Sigmoid colon (tissue), 7 donors: Measurements from ENCODE around the gene POMT1. TPM values are rescaled to one million over a fixed set of nuclear protein-coding genes. Genes with fewer than 3 reads are reported as not detected.

Experiments used
- DNase-seq: peaks from one replicate; pipeline ENCODE4 v3.0.0-alpha.2; 2019
- H3K27ac ChIP-seq, 4 donors: fragments of 200-600 bp; sonication (generic); one replicate each; pipeline ENCODE4 v1.5.1; 2016 to 2019; ENCODE audit warnings: mild to moderate bottlenecking in 1 of 4
- H3K27me3 ChIP-seq, 3 donors: fragments of 200-600 bp; sonication (generic); one replicate each; pipeline ENCODE4 v1.5.1; 2019; ENCODE audit warnings: mild to moderate bottlenecking in 1 of 3
- H3K36me3 ChIP-seq, 4 donors: fragments of 200-600 bp; sonication (generic); one replicate each; pipeline ENCODE4 v1.5.1; 2016 to 2019
- H3K4me1 ChIP-seq, 4 donors: fragments of 200-600 bp; sonication (generic); one replicate each; pipeline ENCODE4 v1.5.1; 2017 to 2019
- H3K4me3 ChIP-seq, 4 donors: fragments of 200-600 bp; sonication (generic); one replicate each; pipeline ENCODE4 v1.5.1; 2017 to 2019; ENCODE audit warnings: mild to moderate bottlenecking in 2 of 4, moderate library complexity in 1 of 4
- H3K9me3 ChIP-seq, 4 donors: fragments of 200-600 bp in 3 of 4; sonication (generic) in 3 of 4; one replicate each; pipeline versions ENCODE4 v1.5.1 to v1.6.1; 2013 to 2019
- EP300 ChIP-seq, 4 donors: sonication (generic); formaldehyde crosslinking; IDR thresholded peaks; one replicate each; pipeline ENCODE4 v1.6.1; 2017; ENCODE audit warnings: antibody characterized with exemption in 4 of 4
- POLR2A ChIP-seq, 2 donors: fragments of 450-650 bp; IDR thresholded peaks; one replicate each; pipeline ENCODE4 v1.6.1; 2016; ENCODE audit warnings: antibody characterized with exemption in 2 of 2, mild to moderate bottlenecking in 2 of 2, moderate library complexity in 2 of 2
- POLR2AphosphoS5 ChIP-seq, 4 donors: sonication (generic); formaldehyde crosslinking; IDR thresholded peaks; one replicate each; pipeline ENCODE4 v1.6.1; 2017; ENCODE audit warnings: antibody characterized with exemption in 4 of 4
- WGBS, 2 donors: extraction: QIAGEN DNeasy Blood & Tissue Kit; methylation state at CpG; one replicate each; pipeline ENCODE4 v1.1.7; 2013; 5-methylcytosine and 5-hydroxymethylcytosine counted together
- intact Hi-C: fragments of 100-400 bp; cut with DNase I; formaldehyde crosslinking; loops from one replicate; pipeline ENCODE4 v1.15.1; 2023
- polyA plus RNA-seq, 3 donors: library from polyadenylated mRNA; stranded (reverse); fragments of 200-250 nt; gene quantifications; one replicate each; pipeline ENCODE4 v1.2.3, GENCODE V29; 2013
- total RNA-seq, 4 donors: library from RNA; depleted of rRNA; stranded (reverse); fragments of >200 nt; gene quantifications; one replicate each; pipeline ENCODE4 v1.1.0, GENCODE V29; 2016
- TF ChIP-seq, protein P1 (sequence below), 4 experiments: fragments of 450-650 bp in 3 of 4; fragments of 200-600 bp in 1 of 4; IDR thresholded peaks; one replicate each; pipeline ENCODE4 v1.5.1; 2016 to 2019; ENCODE audit warnings: antibody characterized with exemption in 4 of 4, mild to moderate bottlenecking in 3 of 4, moderate library complexity in 2 of 4
- donor health status: healthy with polysubstance abuse.
- donor health status: Bipolar disorder and iron deficiency.
- donor health status: healthy.

POMT1 gene
- total and polyA plus RNA-seq, 7 donors: 3.6 to 61.2 (median 21.9) TPM

DNA sequence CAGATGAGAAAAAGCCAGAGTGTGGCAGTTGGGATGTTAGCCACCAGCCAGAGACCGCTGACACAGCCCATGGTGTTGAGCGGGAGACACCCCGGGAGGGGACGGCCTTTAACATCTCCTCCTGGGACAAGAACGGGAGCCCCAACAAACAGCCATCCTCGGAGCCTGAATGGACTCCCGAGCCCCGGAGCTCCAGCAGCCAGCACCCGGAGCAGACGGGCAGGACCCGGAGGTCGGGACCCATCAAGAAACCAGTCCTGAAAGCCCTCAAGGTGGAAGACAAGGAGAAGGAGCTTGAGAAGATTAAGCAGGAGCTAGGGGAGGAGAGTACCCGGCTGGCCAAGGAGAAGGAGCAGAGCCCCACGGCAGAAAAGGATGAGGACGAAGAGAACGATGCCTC is 28.0 kb upstream of the POMT1 start:
- Histone ChIP-seq H3K27me3 (no peaks in the 10 kb centered on the region), H3K36me3 (peaks cover 58 to 100% (median 86%) of the 10 kb centered on the region in 4 donors)
- intact Hi-C loops: no loop called here

DNA sequence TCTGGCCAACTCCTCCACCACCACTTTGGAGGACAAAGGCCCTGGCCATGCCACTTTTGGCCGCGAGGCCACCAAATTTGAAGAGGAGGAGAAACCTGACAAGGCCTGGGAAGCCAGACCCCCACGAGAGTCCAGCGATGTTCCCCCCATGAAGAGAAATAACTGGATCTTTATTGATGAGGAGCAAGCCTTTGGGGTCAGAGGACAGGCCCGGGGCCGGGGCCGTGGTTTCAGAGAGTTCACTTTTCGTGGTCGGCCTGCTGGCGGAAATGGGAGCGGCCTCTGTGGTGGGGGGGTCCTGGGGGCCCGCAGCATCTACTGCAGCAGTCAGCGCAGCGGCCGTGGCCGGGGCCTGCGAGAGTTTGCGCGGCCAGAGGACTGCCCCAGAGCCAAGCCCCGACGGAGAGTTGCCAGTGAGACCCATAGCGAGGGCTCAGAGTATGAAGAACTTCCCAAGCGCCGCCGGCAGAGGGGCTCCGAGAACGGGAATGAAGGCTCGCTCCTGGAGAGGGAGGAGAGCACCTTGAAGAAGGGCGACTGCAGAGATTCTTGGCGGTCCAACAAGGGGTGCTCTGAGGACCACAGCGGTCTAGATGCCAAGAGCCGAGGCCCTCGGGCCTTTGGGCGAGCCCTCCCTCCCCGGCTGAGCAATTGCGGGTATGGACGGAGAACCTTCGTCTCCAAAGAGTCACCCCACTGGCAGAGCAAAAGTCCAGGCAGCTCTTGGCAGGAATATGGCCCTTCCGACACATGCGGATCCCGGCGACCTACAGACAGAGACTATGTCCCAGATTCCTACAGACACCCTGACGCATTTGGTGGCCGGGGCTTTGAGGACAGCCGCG is 27.4 kb upstream of the POMT1 start:
- DNase-seq: peak; percentile 64
- H3K4me3 ChIP-seq: no peak overlapping the region
- no peaks in the 10 kb centered on the region for H3K9me3 ChIP-seq
- intact Hi-C loops: no loop called here
- H3K27ac ChIP-seq: no peak overlapping the region
- H3K27me3 ChIP-seq: no peaks in the 10 kb centered on the region
- no peaks in the 10 kb centered on the region for H3K4me1 ChIP-seq
- WGBS, 2 donors: 94% methylated on average over 46 of the region's 46 CpGs
- TF ChIP-seq EP300 (IDR thresholded peaks at IDR 0.05) (no peak), POLR2AphosphoS5 (IDR thresholded peaks at IDR 0.05) (no peak), POLR2A (IDR thresholded peaks at IDR 0.05) (no peak)
- TF ChIP-seq, protein P1, sequence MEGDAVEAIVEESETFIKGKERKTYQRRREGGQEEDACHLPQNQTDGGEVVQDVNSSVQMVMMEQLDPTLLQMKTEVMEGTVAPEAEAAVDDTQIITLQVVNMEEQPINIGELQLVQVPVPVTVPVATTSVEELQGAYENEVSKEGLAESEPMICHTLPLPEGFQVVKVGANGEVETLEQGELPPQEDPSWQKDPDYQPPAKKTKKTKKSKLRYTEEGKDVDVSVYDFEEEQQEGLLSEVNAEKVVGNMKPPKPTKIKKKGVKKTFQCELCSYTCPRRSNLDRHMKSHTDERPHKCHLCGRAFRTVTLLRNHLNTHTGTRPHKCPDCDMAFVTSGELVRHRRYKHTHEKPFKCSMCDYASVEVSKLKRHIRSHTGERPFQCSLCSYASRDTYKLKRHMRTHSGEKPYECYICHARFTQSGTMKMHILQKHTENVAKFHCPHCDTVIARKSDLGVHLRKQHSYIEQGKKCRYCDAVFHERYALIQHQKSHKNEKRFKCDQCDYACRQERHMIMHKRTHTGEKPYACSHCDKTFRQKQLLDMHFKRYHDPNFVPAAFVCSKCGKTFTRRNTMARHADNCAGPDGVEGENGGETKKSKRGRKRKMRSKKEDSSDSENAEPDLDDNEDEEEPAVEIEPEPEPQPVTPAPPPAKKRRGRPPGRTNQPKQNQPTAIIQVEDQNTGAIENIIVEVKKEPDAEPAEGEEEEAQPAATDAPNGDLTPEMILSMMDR (IDR thresholded peaks at IDR 0.05): no peak
- peaks cover 58 to 100% (median 87%) of the 10 kb centered on the region in 4 donors for H3K36me3 ChIP-seq

More for the DNA sequence above, 28.0 kb upstream of the POMT1 start:
- DNase-seq: peak; percentile 62
- 94 to 95% methylated on average over 16 of the region's 16 CpGs for WGBS, 2 donors
- Histone ChIP-seq H3K4me1 (no peaks in the 10 kb centered on the region), H3K27ac (no peak overlapping the region), H3K9me3 (no peaks in the 10 kb centered on the region), H3K4me3 (no peak overlapping the region)
- TF ChIP-seq POLR2AphosphoS5 (IDR thresholded peaks at IDR 0.05) (no peak), POLR2A (IDR thresholded peaks at IDR 0.05) (no peak), EP300 (IDR thresholded peaks at IDR 0.05) (no peak)
- TF ChIP-seq, protein P1 (IDR thresholded peaks at IDR 0.05): no peak

DNA sequence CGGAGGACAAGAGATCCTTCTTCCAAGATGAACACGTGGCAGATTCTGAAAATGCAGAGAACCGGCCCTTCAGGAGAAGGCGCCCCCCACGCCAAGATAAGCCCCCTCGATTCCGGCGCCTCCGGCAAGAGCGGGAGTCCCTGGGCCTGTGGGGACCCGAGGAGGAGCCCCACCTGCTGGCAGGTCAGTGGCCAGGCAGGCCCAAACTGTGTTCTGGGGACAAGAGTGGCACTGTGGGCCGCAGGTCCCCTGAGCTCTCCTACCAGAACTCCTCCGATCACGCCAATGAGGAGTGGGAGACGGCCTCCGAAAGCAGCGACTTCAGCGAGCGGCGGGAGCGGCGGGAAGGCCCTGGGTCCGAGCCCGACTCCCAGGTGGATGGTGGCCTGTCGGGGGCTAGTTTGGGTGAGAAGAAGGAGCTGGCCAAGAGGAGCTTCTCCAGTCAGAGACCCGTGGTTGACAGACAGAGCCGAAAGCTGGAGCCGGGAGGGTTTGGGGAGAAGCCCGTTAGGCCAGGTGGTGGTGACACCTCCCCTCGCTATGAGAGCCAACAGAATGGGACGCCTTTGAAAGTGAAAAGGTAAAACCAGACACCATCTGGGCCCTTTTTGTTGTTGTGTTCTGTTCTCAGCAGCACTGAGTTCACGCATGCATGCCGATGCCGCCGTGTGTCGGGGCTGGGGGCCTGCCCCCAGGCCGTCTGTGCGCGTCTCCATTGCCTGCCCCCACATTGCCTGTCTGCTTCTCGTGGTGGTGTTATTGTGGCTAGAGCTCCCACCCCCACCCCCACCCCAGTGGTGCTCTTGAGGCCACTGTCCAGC is 26.6 kb upstream of the POMT1 start:
- WGBS, 2 donors: 92% methylated on average over 40 of the region's 40 CpGs
- Histone ChIP-seq H3K4me1 (no peaks in the 10 kb centered on the region), H3K4me3 (no peak overlapping the region), H3K9me3 (no peaks in the 10 kb centered on the region), H3K36me3 (peaks cover 58 to 97% (median 83%) of the 10 kb centered on the region in 4 donors), H3K27me3 (no peaks in the 10 kb centered on the region), H3K27ac (no peak overlapping the region)
- DNase-seq: peak; percentile 57
- intact Hi-C loops: no loop called here
- TF ChIP-seq POLR2A (IDR thresholded peaks at IDR 0.05) (no peak), POLR2AphosphoS5 (IDR thresholded peaks at IDR 0.05) (no peak), EP300 (IDR thresholded peaks at IDR 0.05) (no peak)
- TF ChIP-seq, protein P1 (IDR thresholded peaks at IDR 0.05): peak in 3 of 4 experiments; percentile 7 to 33 (median 15)

DNA sequence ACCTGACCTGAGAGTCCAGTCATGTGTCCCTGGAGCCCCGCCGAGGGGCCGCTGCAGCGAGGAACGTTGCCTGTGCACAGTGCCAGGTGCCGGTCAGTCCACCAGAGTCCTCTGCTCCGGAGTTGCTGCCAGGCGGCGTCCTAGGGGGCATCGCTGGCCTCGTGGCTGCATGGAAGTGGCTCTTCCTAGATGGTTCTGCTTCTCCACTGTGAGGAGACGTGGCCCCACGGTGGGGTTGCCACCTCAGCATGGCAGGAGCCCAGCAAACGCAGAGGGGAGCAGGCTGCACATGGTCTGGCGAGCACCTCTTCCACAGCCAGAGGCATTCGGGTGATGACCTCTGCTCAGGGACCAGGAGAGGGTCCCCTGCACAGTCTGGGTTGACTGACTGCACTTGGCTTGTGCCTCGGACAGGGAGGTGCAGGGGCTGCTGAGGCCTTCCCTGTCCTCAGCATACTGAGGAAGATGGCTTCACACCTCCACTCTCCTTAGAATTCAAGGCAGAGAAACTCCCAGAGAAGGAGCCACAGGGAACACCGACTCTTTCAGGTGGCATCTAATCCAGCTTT is 25.9 kb upstream of the POMT1 start:
- WGBS, 2 donors: 93 to 94% methylated on average over 18 of the region's 18 CpGs
- DNase-seq: peak; percentile 53
- Histone ChIP-seq H3K4me3 (no peak overlapping the region), H3K27me3 (no peaks in the 10 kb centered on the region), H3K4me1 (peaks cover 0 to 7% (median 1%) of the 10 kb centered on the region in 4 donors), H3K36me3 (peaks cover 60 to 97% (median 82%) of the 10 kb centered on the region in 4 donors), H3K27ac (no peak overlapping the region), H3K9me3 (no peaks in the 10 kb centered on the region)
- intact Hi-C loops: no loop called here
- TF ChIP-seq POLR2A (IDR thresholded peaks at IDR 0.05) (no peak), EP300 (IDR thresholded peaks at IDR 0.05) (no peak), POLR2AphosphoS5 (IDR thresholded peaks at IDR 0.05) (no peak)
- TF ChIP-seq, protein P1 (IDR thresholded peaks at IDR 0.05): no peak
